Activated T-helper 17 cell treated with anti-CD3 and anti-CD28 coated beads, Interleukin-2, amount 50 U/mL, for 72 hours (primary cell): ENCODE results near the gene ZNF506. TPM values are rescaled to one million over a fixed set of nuclear protein-coding genes. Genes with fewer than 3 reads are reported as not detected.
"Not testable (repeated sequence)": the region's sequence is repeated elsewhere in the genome, so short reads cannot be mapped to it uniquely, and the experiment has no call there.

Experiments used
- ATAC-seq: fragments of 150-1000 bp; cut with Tn5 transposase; replicated peaks from 2 replicates; pipeline ENCODE4 v1.10.0; 2021; ENCODE audit warnings: mild to moderate bottlenecking, moderate library complexity
- H3K27ac Mint-ChIP-seq: one replicate; pipeline ENCODE4 v1.8.0; 2022; ENCODE audit warnings: mixed read lengths
- H3K27me3 Mint-ChIP-seq: one replicate; pipeline ENCODE4 v1.8.0; 2022; ENCODE audit warnings: mixed read lengths
- H3K36me3 Mint-ChIP-seq: one replicate; pipeline ENCODE4 v1.8.0; 2022; ENCODE audit warnings: low read depth, mild to moderate bottlenecking, mixed read lengths
- H3K4me1 Mint-ChIP-seq: one replicate; pipeline ENCODE4 v1.8.0; 2022; ENCODE audit warnings: mixed read lengths
- H3K4me3 Mint-ChIP-seq: one replicate; pipeline ENCODE4 v1.8.0; 2022; ENCODE audit warnings: mild to moderate bottlenecking, mixed read lengths
- H3K9me3 Mint-ChIP-seq: one replicate; pipeline ENCODE4 v1.8.0; 2022; ENCODE audit warnings: mixed read lengths
- total RNA-seq, 2 donors: library from RNA; stranded (reverse); gene quantifications; one replicate each; pipeline ENCODE4 v1.2.3, GENCODE V29; 2022

ZNF506 gene
- total RNA-seq: 10 to 100 TPM; 16.1 to 58.1 TPM

DNA sequence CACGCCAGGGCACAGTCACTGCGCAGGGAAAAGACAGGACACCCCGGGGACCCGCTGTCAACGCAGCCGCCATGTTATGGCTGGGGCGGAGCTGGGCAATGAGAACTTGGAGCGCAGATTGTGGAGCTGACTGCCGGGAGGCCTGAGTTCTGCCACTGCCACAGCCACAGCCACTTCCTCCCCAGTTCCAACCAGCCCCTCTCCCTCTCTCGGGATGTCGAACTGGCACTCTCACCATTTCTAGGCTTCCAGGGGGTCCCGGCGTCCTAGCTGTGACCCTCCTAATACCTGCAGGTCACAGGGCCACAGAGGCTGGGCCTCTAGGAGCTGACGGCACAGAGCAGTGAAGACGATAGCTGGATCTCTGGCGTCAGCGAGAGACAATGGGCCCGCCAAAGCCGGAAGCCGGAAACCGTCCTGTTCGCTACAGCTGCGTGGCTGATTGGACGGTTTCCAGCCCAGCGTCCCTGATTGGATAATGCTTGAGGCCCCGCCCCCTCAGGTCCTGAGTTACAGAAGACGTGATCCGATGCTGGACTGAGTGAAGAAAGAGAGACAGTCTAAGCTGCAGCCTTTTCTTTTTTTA, at the start of gene ZNF506:
Gene ZNF506, minus strand, starts transcription at position 385 of the 586 bp plus-strand sequence. Its CDS starts 147 bp downstream, at position 238.
- no peaks in the 10 kb centered on the region for H3K9me3 Mint-ChIP-seq
- peak within 1 kb of the TSS; percentile 96 for H3K4me3 Mint-ChIP-seq
- ATAC-seq: peak; percentile 84
- peaks cover 9% of the 10 kb centered on the region for H3K4me1 Mint-ChIP-seq
- H3K27ac Mint-ChIP-seq: peak within 1 kb of the TSS; percentile 98
- H3K27me3 Mint-ChIP-seq: no peaks in the 10 kb centered on the region
- peaks cover 50% of the 10 kb centered on the region for H3K36me3 Mint-ChIP-seq

GRCh38 chr19:19870086-19870485, 48.5 kb upstream of the ZNF506 start:
- not testable (repeated sequence) for H3K27me3 Mint-ChIP-seq, H3K9me3 Mint-ChIP-seq, H3K27ac Mint-ChIP-seq, H3K4me3 Mint-ChIP-seq, ATAC-seq
- peaks cover 54% of the 10 kb centered on the region for H3K36me3 Mint-ChIP-seq
- H3K4me1 Mint-ChIP-seq: peaks cover 24% of the 10 kb centered on the region

DNA sequence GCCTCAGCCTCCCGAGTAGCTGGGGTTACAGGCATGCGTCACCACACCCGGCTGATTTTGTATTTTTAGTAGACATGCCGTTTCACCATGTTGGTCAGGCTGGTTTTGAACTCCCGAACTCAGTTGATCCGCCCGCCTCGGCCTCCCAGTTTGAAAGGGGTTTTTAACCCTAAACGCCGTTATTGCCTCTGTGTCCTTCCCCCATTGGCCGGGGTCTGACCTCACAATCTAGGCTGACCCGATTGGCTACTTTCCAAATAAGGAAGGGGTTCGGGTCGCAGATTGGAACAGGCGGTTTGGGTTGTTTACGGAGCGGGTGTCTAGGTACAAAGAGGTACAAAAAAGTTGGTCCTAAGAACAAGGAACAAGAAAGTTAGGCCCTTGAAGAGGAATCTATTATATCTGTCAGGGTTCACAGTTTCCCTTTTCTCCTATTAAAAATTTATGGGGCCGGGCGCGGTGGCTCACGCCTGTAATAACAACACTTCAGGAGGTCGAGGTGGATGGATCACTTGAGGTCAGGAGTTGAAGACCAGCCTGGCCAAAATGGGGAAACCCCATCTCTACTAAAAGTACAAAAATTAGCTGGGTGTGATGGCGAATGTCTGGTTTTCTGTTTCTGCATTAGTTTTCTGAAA, 45.2 kb upstream of the ZNF506 start:
- Mint-ChIP-seq H3K36me3 (peaks cover 36% of the 10 kb centered on the region), H3K27me3 (no peaks in the 10 kb centered on the region), H3K27ac (peak overlapping the region; percentile 97), H3K4me3 (peak overlapping the region; percentile 99), H3K4me1 (peaks cover 17% of the 10 kb centered on the region), H3K9me3 (peaks cover 4% of the 10 kb centered on the region)
- ATAC-seq: peak; percentile 35

GRCh38 chr19:19865750-19866610, 44.4 kb upstream of the ZNF506 start, which contains the start of gene ZNF253:
ZNF253 (plus strand) TSS chr19:19865882; CDS start chr19:19865997, 115 bp downstream.
- Mint-ChIP-seq H3K36me3 (peaks cover 29% of the 10 kb centered on the region), H3K27ac (peak within 1 kb of the TSS; percentile 97), H3K27me3 (no peaks in the 10 kb centered on the region), H3K9me3 (peaks cover 4% of the 10 kb centered on the region), H3K4me1 (peaks cover 15% of the 10 kb centered on the region), H3K4me3 (peak within 1 kb of the TSS; percentile 99)
- peak; percentile 95 for ATAC-seq

- no peaks in the 10 kb centered on the region for H3K27me3 Mint-ChIP-seq
- H3K9me3 Mint-ChIP-seq: peaks cover 4% of the 10 kb centered on the region
- H3K27ac Mint-ChIP-seq: peak overlapping the region; percentile 68
- ATAC-seq: peak; percentile 69
- peaks cover 9% of the 10 kb centered on the region for H3K4me1 Mint-ChIP-seq
- peak overlapping the region; percentile 74 for H3K4me3 Mint-ChIP-seq
- H3K36me3 Mint-ChIP-seq: peaks cover 19% of the 10 kb centered on the region
Measured at GRCh38 chr19:19860756-19861390, 39.3 kb upstream of the ZNF506 start.

- peaks cover 14% of the 10 kb centered on the region for H3K36me3 Mint-ChIP-seq
- H3K9me3 Mint-ChIP-seq: peaks cover 4% of the 10 kb centered on the region
- peaks cover 9% of the 10 kb centered on the region for H3K4me1 Mint-ChIP-seq
- H3K27me3 Mint-ChIP-seq: no peaks in the 10 kb centered on the region
- no peak for ATAC-seq
- H3K4me3 Mint-ChIP-seq: no peak overlapping the region
- no peak overlapping the region for H3K27ac Mint-ChIP-seq
Measured at GRCh38 chr19:19858751-19859150, 37.2 kb upstream of the ZNF506 start.

DNA sequence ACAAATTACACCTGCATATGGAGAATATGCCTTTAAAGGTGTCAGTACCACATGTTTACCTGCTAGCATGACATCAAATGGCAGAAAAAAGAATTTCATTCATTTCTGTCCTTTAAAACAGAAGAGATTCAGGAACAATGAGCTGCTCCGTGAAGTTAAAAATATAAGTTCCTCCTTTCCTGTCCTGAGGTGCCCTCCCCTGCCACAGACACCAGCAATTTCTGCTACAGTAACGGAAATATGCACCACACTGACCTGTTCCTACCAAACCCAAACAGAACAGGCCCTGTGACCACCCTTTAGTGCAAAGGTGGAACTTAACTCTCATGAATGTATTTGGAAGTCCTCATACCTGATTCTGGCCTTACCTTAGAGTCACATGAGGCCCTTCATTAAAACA, 30.2 kb upstream of the ZNF506 start:
- not testable (repeated sequence) for ATAC-seq, H3K36me3 Mint-ChIP-seq, H3K4me3 Mint-ChIP-seq, H3K4me1 Mint-ChIP-seq, H3K27me3 Mint-ChIP-seq, H3K27ac Mint-ChIP-seq, H3K9me3 Mint-ChIP-seq

GRCh38 chr19:19849056-19849455, 27.5 kb upstream of the ZNF506 start:
- ATAC-seq: no peak
- Mint-ChIP-seq H3K36me3 (no peaks in the 10 kb centered on the region), H3K4me1 (no peaks in the 10 kb centered on the region), H3K27ac (no peak overlapping the region), H3K27me3 (no peaks in the 10 kb centered on the region), H3K4me3 (no peak overlapping the region), H3K9me3 (peaks cover 4% of the 10 kb centered on the region)

- no peak overlapping the region for H3K4me3 Mint-ChIP-seq
- no peaks in the 10 kb centered on the region for H3K27me3 Mint-ChIP-seq
- H3K36me3 Mint-ChIP-seq: no peaks in the 10 kb centered on the region
- no peak for ATAC-seq
- H3K4me1 Mint-ChIP-seq: no peaks in the 10 kb centered on the region
- H3K9me3 Mint-ChIP-seq: peaks cover 4% of the 10 kb centered on the region
- H3K27ac Mint-ChIP-seq: no peak overlapping the region
Measured at GRCh38 chr19:19847781-19848180, 26.2 kb upstream of the ZNF506 start.

DNA sequence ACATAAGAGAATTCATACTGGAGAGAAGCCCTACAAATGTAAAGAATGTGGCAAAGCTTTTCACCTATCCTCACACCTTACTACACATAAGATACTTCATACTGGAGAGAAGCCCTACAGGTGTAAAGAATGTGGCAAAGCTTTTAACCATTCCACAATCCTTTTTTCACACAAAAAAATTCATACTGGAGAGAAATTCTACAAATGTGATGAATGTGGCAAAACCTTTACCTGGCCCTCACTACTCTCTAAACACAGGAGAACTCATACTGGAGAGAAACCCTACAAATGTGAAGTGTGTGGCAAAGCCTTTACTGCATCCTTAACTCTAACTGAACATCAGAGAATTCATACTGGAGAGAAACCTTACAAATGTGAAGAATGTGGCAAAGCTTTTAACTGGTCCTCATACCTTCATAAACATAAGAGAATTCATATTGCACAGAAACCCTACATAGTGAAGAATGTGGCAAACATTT, 14.0 kb upstream of the ZNF506 start:
- Mint-ChIP-seq H3K27ac (no peak overlapping the region), H3K4me1 (no peaks in the 10 kb centered on the region), H3K27me3 (no peaks in the 10 kb centered on the region), H3K9me3 (peaks cover 26% of the 10 kb centered on the region), H3K4me3 (no peak overlapping the region), H3K36me3 (no peaks in the 10 kb centered on the region)
- ATAC-seq: no peak

- peaks cover 24% of the 10 kb centered on the region for H3K9me3 Mint-ChIP-seq
- no peaks in the 10 kb centered on the region for H3K4me1 Mint-ChIP-seq
- H3K36me3 Mint-ChIP-seq: no peaks in the 10 kb centered on the region
- no peak overlapping the region for H3K4me3 Mint-ChIP-seq
- no peak overlapping the region for H3K27ac Mint-ChIP-seq
- H3K27me3 Mint-ChIP-seq: no peaks in the 10 kb centered on the region
- ATAC-seq: no peak
Measured at GRCh38 chr19:19826875-19827274, 5.3 kb upstream of the ZNF506 start.

GRCh38 chr19:19823916-19824315, 2.4 kb upstream of the ZNF506 start:
- peaks cover 5% of the 10 kb centered on the region for H3K9me3 Mint-ChIP-seq
- H3K36me3 Mint-ChIP-seq: peaks cover 28% of the 10 kb centered on the region
- no peak for ATAC-seq
- no peaks in the 10 kb centered on the region for H3K4me1 Mint-ChIP-seq
- no peaks in the 10 kb centered on the region for H3K27me3 Mint-ChIP-seq
- H3K27ac Mint-ChIP-seq: no peak overlapping the region
- peak overlapping the region; percentile 14 for H3K4me3 Mint-ChIP-seq

DNA sequence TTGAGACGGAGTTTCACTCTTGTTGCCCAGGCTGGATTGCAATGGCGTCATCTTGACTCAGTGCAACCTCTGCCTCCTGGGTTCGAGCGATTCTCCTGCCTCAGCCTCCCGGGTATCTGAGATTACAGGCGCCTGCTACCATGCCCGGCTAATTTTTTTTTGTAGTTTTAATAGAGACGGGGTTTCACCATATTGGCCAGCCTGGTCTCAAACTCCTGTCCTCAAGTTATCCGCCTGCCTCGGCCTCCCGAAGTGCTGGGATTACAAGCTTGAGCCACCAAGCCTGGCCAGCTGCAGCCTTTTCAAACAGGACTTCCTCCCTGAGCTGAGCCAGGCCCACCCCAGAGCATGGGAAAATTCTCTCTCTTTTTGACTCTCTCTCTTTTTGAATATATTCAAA, 426 bp upstream of the ZNF506 start:
- H3K4me1 Mint-ChIP-seq, H3K9me3 Mint-ChIP-seq, ATAC-seq, H3K27me3 Mint-ChIP-seq: not testable (repeated sequence)
- Mint-ChIP-seq H3K27ac (peak overlapping the region; percentile 98), H3K4me3 (peak overlapping the region; percentile 96), H3K36me3 (peaks cover 47% of the 10 kb centered on the region)

DNA sequence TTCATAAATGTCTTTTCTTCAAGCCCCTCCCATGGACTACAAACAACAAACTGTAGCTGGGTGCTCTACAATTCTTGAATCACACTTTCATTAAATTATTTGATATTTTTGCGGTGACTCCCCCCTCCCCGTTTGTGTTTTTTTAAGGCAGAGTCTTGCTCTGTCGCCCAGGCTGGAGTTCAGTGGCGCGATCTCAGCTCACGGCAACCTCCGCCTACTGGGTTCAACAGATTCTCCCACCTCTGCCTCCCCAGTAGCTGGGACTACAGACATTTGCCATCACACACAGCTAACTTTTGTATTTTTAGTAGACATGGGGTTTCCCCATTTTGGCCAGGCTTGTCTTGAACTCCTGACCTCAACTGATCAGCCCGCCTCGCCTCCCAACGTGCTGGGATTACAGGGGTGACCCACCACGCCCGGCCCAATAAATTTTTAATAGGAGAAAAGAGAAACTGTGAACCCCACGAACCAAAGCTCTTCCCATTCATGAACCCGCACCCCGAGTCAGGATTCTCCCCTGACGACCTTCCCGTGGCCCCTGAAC, 703 bp downstream of the ZNF506 start:
- Mint-ChIP-seq H3K27me3 (no peaks in the 10 kb centered on the region), H3K27ac (peak overlapping the region; percentile 98), H3K4me3 (peak overlapping the region; percentile 96), H3K4me1 (peaks cover 9% of the 10 kb centered on the region), H3K9me3 (no peaks in the 10 kb centered on the region), H3K36me3 (peaks cover 57% of the 10 kb centered on the region)
- ATAC-seq: no peak
